Smooth muscle cell (in vitro differentiated cells): ENCODE measurements around the gene HHAT. TPM values are rescaled to one million over a fixed set of nuclear protein-coding genes. Genes with fewer than 3 reads are reported as not detected.

ENCODE experiments used
- DNase-seq: peaks from one replicate; lab custom pipeline; 2025; ENCODE audit not compliant: unreplicated experiment; lab: John Stamatoyannopoulos, UW
- H2AFZ ChIP-seq: fragments of 200-600 bp; sonication (generic); 2 replicates; pipeline ENCODE4 v1.6.0; 2016; ENCODE audit warnings: antibody characterized with exemption, low read depth, mild to moderate bottlenecking
- H3F3A ChIP-seq: fragments of 200-600 bp; sonication (generic); 2 replicates; pipeline ENCODE4 v1.6.0; 2017; ENCODE audit warnings: antibody characterized with exemption, low read depth
- H3K27ac ChIP-seq: fragments of 200-600 bp; sonication (generic); 2 replicates; pipeline ENCODE4 v1.5.1; 2016; ENCODE audit warnings: low read depth, mild to moderate bottlenecking
- H3K27me3 ChIP-seq: fragments of 200-600 bp; sonication (generic); 2 replicates; pipeline ENCODE4 v1.6.1; 2016; ENCODE audit warnings: low read depth, mild to moderate bottlenecking
- H3K36me3 ChIP-seq: fragments of 200-600 bp; sonication (generic); 2 replicates; pipeline ENCODE4 v1.5.1; 2016; ENCODE audit warnings: low read depth
- H3K4me1 ChIP-seq: fragments of 200-600 bp; sonication (generic); 2 replicates; pipeline ENCODE4 v1.5.1; 2016; ENCODE audit warnings: low read depth
- H3K4me2 ChIP-seq: fragments of 200-600 bp; sonication (generic); 2 replicates; pipeline ENCODE4 v1.6.0; 2016; ENCODE audit warnings: mild to moderate bottlenecking
- H3K4me3 ChIP-seq: fragments of 200-600 bp; sonication (generic); 2 replicates; pipeline ENCODE4 v1.5.1; 2016; ENCODE audit warnings: mild to moderate bottlenecking
- H3K79me2 ChIP-seq: fragments of 200-600 bp; sonication (generic); 2 replicates; pipeline ENCODE4 v1.6.0; 2016; ENCODE audit warnings: low read depth, mild to moderate bottlenecking
- H3K9ac ChIP-seq: fragments of 200-600 bp; sonication (generic); 2 replicates; pipeline ENCODE4 v1.6.0; 2016; ENCODE audit warnings: low read depth
- H3K9me3 ChIP-seq: fragments of 200-600 bp; sonication (generic); replicated peaks from 2 replicates; pipeline ENCODE4 v1.5.1; 2016; ENCODE audit warnings: low read depth
- H4K20me1 ChIP-seq: fragments of 200-600 bp; sonication (generic); 2 replicates; pipeline ENCODE4 v1.6.0; 2016; ENCODE audit warnings: low read depth
- WGBS: methylation state at CpG from one replicate; pipeline ENCODE4 v1.1.7; 2016; ENCODE audit warnings: low lambda C conversion rate; 5-methylcytosine and 5-hydroxymethylcytosine counted together
- polyA plus RNA-seq: library from polyadenylated mRNA; unstranded; fragments of >200 nt; fragmentation: Nextera tagmentation; extraction: Ambion mirVana; gene quantifications from 2 replicates; pipeline ENCODE4 v1.2.1, GENCODE V29; 2016
- total RNA-seq: library from RNA; depleted of rRNA; stranded (reverse); fragments of >200 nt; gene quantifications from 2 replicates; pipeline ENCODE4 v1.2.3, GENCODE V29; 2014
- TF ChIP-seq, protein P1 (sequence below): fragments of 200-600 bp; sonication (generic); IDR thresholded peaks from 2 replicates; pipeline ENCODE4 v1.5.1; 2017; ENCODE audit warnings: borderline replicate concordance, mild to moderate bottlenecking, antibody characterized with exemption; ENCODE audit not compliant: insufficient read depth, poor library complexity, severe bottlenecking

Gene HHAT
- total and polyA plus RNA-seq, 2 experiments from 2014 or later, result 4.6 to 9.8 TPM

DNA sequence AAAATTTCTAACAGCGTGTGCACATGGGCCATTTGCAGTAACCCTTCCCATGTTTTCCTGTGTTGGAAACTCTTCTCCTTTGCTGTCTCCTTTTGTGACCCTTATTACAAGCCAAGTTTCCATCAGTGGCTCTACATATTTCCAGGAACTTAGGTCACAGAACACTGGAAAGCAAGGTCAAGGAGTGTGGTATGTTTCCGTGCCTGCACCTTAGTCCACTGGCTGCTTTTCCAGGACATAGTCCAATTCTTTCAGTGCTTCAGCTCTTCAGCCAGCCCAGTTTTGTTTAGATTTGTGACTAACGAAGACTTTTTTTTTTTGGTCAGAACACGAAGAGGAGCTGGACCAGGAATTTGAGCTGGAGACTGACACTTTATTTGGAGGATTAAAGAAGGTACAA lies 33.8 kb downstream of the HHAT start:
- Histone ChIP-seq H3K9me3 (no peaks in the 10 kb centered on the region), H3F3A (peaks cover 4% of the 10 kb centered on the region), H3K27ac (no peak overlapping the region), H4K20me1 (no peaks in the 10 kb centered on the region), H3K4me1 (peaks cover 20% of the 10 kb centered on the region), H3K79me2 (no peaks in the 10 kb centered on the region), H3K4me3 (no peak overlapping the region), H2AFZ (no peak overlapping the region), H3K27me3 (no peaks in the 10 kb centered on the region), H3K36me3 (no peaks in the 10 kb centered on the region), H3K4me2 (no peak overlapping the region), H3K9ac (no peak overlapping the region)
- 85% methylated on average over 4 of the region's 4 CpGs for WGBS
- TF ChIP-seq, protein P1, sequence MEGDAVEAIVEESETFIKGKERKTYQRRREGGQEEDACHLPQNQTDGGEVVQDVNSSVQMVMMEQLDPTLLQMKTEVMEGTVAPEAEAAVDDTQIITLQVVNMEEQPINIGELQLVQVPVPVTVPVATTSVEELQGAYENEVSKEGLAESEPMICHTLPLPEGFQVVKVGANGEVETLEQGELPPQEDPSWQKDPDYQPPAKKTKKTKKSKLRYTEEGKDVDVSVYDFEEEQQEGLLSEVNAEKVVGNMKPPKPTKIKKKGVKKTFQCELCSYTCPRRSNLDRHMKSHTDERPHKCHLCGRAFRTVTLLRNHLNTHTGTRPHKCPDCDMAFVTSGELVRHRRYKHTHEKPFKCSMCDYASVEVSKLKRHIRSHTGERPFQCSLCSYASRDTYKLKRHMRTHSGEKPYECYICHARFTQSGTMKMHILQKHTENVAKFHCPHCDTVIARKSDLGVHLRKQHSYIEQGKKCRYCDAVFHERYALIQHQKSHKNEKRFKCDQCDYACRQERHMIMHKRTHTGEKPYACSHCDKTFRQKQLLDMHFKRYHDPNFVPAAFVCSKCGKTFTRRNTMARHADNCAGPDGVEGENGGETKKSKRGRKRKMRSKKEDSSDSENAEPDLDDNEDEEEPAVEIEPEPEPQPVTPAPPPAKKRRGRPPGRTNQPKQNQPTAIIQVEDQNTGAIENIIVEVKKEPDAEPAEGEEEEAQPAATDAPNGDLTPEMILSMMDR, result no peak
- DNase-seq, result no peak

GRCh38 chr1:210363119-210363518 lies 34.4 kb downstream of the HHAT start:
- H3K4me3 ChIP-seq, result no peak overlapping the region
- TF ChIP-seq, protein P1, result no peak
- H3K4me2 ChIP-seq, result no peak overlapping the region
- H3K79me2 ChIP-seq, result no peaks in the 10 kb centered on the region
- no peak overlapping the region for H2AFZ ChIP-seq
- no peaks in the 10 kb centered on the region for H3K27me3 ChIP-seq
- no peak for DNase-seq
- no peaks in the 10 kb centered on the region for H3K9me3 ChIP-seq
- no peaks in the 10 kb centered on the region for H4K20me1 ChIP-seq
- peaks cover 17% of the 10 kb centered on the region for H3K4me1 ChIP-seq
- peaks cover 4% of the 10 kb centered on the region for H3F3A ChIP-seq
- H3K27ac ChIP-seq, result no peak overlapping the region
- WGBS, result 84% methylated on average over 6 of the region's 6 CpGs
- no peaks in the 10 kb centered on the region for H3K36me3 ChIP-seq
- no peak overlapping the region for H3K9ac ChIP-seq

DNA sequence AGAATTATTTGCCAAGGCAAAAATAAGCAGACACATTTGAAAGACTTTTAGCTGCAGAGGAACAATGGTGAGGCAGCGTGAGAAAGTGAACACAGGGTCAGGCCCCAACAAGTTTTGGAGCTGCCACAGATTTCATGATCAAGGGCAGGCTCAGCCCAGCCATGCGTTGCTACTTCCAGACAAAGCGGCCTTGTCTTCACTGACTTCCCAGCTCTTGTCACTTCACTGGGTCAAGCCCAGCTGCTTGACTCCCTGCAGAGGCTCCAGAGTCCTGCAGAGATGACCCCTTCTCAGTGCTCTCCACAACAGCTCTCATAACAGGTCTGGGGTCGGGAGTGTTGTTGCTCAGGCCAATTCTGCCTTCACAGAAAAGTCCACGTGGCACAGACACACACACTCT lies 35.8 kb downstream of the HHAT start:
- H3K9me3 ChIP-seq, result no peaks in the 10 kb centered on the region
- H3K9ac ChIP-seq, result no peak overlapping the region
- no peak overlapping the region for H2AFZ ChIP-seq
- no peaks in the 10 kb centered on the region for H3K79me2 ChIP-seq
- no peak for DNase-seq
- peak overlapping the region; percentile 26 for H3K4me2 ChIP-seq
- H3K27ac ChIP-seq, result no peak overlapping the region
- no peaks in the 10 kb centered on the region for H3K27me3 ChIP-seq
- H3F3A ChIP-seq, result peaks cover 4% of the 10 kb centered on the region
- no peak overlapping the region for H3K4me3 ChIP-seq
- H4K20me1 ChIP-seq, result no peaks in the 10 kb centered on the region
- 68% methylated on average over 5 of the region's 5 CpGs for WGBS
- H3K4me1 ChIP-seq, result peaks cover 13% of the 10 kb centered on the region
- no peaks in the 10 kb centered on the region for H3K36me3 ChIP-seq
- TF ChIP-seq, protein P1, result no peak

- TF ChIP-seq, protein P1, result no peak
- peak overlapping the region; percentile 53 for H3K27ac ChIP-seq
- H3K4me2 ChIP-seq, result no peak overlapping the region
- H3K9ac ChIP-seq, result no peak overlapping the region
- H2AFZ ChIP-seq, result no peak overlapping the region
- no peak overlapping the region for H3K4me3 ChIP-seq
- H3F3A ChIP-seq, result no peaks in the 10 kb centered on the region
- WGBS, result 70% methylated on average over 6 of the region's 6 CpGs
- peaks cover 7% of the 10 kb centered on the region for H3K4me1 ChIP-seq
- H3K36me3 ChIP-seq, result no peaks in the 10 kb centered on the region
- no peaks in the 10 kb centered on the region for H3K27me3 ChIP-seq
- H3K9me3 ChIP-seq, result no peaks in the 10 kb centered on the region
- H4K20me1 ChIP-seq, result no peaks in the 10 kb centered on the region
- DNase-seq, result no peak
- H3K79me2 ChIP-seq, result no peaks in the 10 kb centered on the region
Measured at GRCh38 chr1:210366767-210367166, 38.1 kb downstream of the HHAT start.
